GM23338 (cell line): ENCODE results near the gene PTP4A2. TPM values are rescaled to one million over a fixed set of nuclear protein-coding genes. Genes with fewer than 3 reads are reported as not detected.

Experiments used
- ATAC-seq: fragments of 200-7000 bp; cut with Tn5 transposase; 3 replicates; pipeline ENCODE4 v1.9.1; 2020
- DNase-seq: peaks from one replicate; pipeline ENCODE4 v3.0.0-alpha.2; 2015; ENCODE audit warnings: low spot score
- H2AFZ ChIP-seq: fragments of 200-600 bp; sonication (generic); 2 replicates; pipeline ENCODE4 v1.8.0; 2016; ENCODE audit warnings: antibody characterized with exemption, mild to moderate bottlenecking, moderate library complexity
- H3F3A ChIP-seq: fragments of 200-600 bp; sonication (generic); replicated peaks from 2 replicates; pipeline ENCODE4 v1.8.0; 2017; ENCODE audit warnings: antibody characterized with exemption, mixed run types, low read depth
- H3K27ac ChIP-seq: fragments of 200-600 bp; sonication (generic); 2 replicates; pipeline ENCODE4 v1.6.1; 2016; ENCODE audit warnings: low read depth
- H3K27me3 ChIP-seq: fragments of 200-600 bp; sonication (generic); 2 replicates; pipeline ENCODE4 v1.8.0; 2016; ENCODE audit warnings: mild to moderate bottlenecking, mixed run types, moderate library complexity; ENCODE audit not compliant: insufficient read depth
- H3K36me3 ChIP-seq: fragments of 200-600 bp; sonication (generic); 2 replicates; pipeline ENCODE4 v1.8.0; 2016; ENCODE audit warnings: mild to moderate bottlenecking; ENCODE audit not compliant: insufficient read depth
- H3K4me1 ChIP-seq: fragments of 200-600 bp; sonication (generic); 2 replicates; pipeline ENCODE4 v1.8.0; 2016; ENCODE audit warnings: mild to moderate bottlenecking, moderate library complexity; ENCODE audit not compliant: insufficient read depth
- H3K4me2 ChIP-seq: fragments of 200-600 bp; sonication (generic); 2 replicates; pipeline ENCODE4 v1.7.1; 2017; ENCODE audit warnings: mixed run types
- H3K4me3 ChIP-seq: fragments of 200-600 bp; sonication (generic); 2 replicates; pipeline ENCODE4 v1.6.1; 2016; ENCODE audit warnings: mixed run types
- H3K79me2 ChIP-seq: fragments of 200-600 bp; sonication (generic); replicated peaks from 2 replicates; pipeline ENCODE4 v1.8.0; 2017; ENCODE audit warnings: mild to moderate bottlenecking; ENCODE audit not compliant: insufficient read depth
- H3K9me2 ChIP-seq: fragments of 200-600 bp; sonication (generic); 2 replicates; pipeline ENCODE4 v1.8.0; 2017; ENCODE audit not compliant: insufficient read depth
- H4K20me1 ChIP-seq: fragments of 200-600 bp; sonication (generic); replicated peaks from 2 replicates; pipeline ENCODE4 v1.8.0; 2017; ENCODE audit warnings: mild to moderate bottlenecking; ENCODE audit not compliant: insufficient read depth
- H3K27ac Mint-ChIP-seq: 2 replicates; pipeline ENCODE4 v1.8.0; 2020; ENCODE audit warnings: inconsistent platforms, mild to moderate bottlenecking, moderate library complexity, mixed read lengths
- H3K27me3 Mint-ChIP-seq: 3 replicates; pipeline ENCODE4 v1.8.0; 2022; ENCODE audit warnings: low read depth, mild to moderate bottlenecking, moderate library complexity, mixed read lengths, inconsistent platforms; ENCODE audit not compliant: insufficient read depth, poor library complexity
- H3K36me3 Mint-ChIP-seq: 3 replicates; pipeline ENCODE4 v1.8.0; 2021; ENCODE audit warnings: low read depth, mild to moderate bottlenecking, inconsistent platforms, moderate library complexity, mixed read lengths
- H3K4me1 Mint-ChIP-seq: 3 replicates; pipeline ENCODE4 v1.8.0; 2020; ENCODE audit warnings: mild to moderate bottlenecking, inconsistent platforms, mixed read lengths
- H3K4me3 Mint-ChIP-seq: 3 replicates; pipeline ENCODE4 v1.8.0; 2021; ENCODE audit warnings: moderate library complexity, mild to moderate bottlenecking, inconsistent platforms, mixed read lengths
- H3K9me3 Mint-ChIP-seq: 3 replicates; pipeline ENCODE4 v1.8.0; 2020; ENCODE audit warnings: moderate library complexity, mild to moderate bottlenecking, inconsistent platforms, mixed read lengths
- CREB1 ChIP-seq: fragments of 250-450 bp; sonication (Bioruptor Pico); IDR thresholded peaks from 2 replicates; pipeline ENCODE4 v1.5.0; 2020; ENCODE audit warnings: low read depth, mild to moderate bottlenecking, moderate library complexity
- CTCF ChIP-seq, 2 experiments: fragments of 200-600 bp in 1 of 2; sonication (generic) in 1 of 2; conservative IDR thresholded peaks; 2 replicates each; pipeline versions ENCODE4 v1.5.1 to v1.6.1; 2016 to 2017; ENCODE audit warnings: antibody characterized with exemption in 2 of 2, low read depth in 2 of 2, mild to moderate bottlenecking in 2 of 2, moderate library complexity in 1 of 2
- EZH2 ChIP-seq: fragments of 200-600 bp; sonication (generic); IDR thresholded peaks from one replicate; pipeline ENCODE4 v1.8.0; 2017; ENCODE audit warnings: antibody characterized with exemption, mild to moderate bottlenecking, low read depth; ENCODE audit not compliant: unreplicated experiment
- EZH2phosphoT487 ChIP-seq: fragments of 200-600 bp; sonication (generic); IDR thresholded peaks from one replicate; pipeline ENCODE4 v1.8.1; 2018; ENCODE audit warnings: antibody characterized with exemption; ENCODE audit not compliant: unreplicated experiment
- NANOG ChIP-seq: IDR thresholded peaks from 2 replicates; pipeline ENCODE4 v1.6.1; 2016; ENCODE audit warnings: antibody characterized with exemption, borderline replicate concordance
- POLR2AphosphoS5 ChIP-seq: IDR thresholded peaks from 2 replicates; pipeline ENCODE4 v1.6.1; 2016; ENCODE audit warnings: antibody characterized with exemption, low read depth
- REST ChIP-seq: IDR thresholded peaks from one replicate; pipeline ENCODE4 v1.6.1; 2018; ENCODE audit warnings: antibody characterized with exemption; ENCODE audit not compliant: unreplicated experiment
- STAT1 ChIP-seq: IDR thresholded peaks from one replicate; pipeline ENCODE4 v1.6.1; 2016; ENCODE audit warnings: antibody characterized with exemption; ENCODE audit not compliant: unreplicated experiment
- ZNF114 ChIP-seq: fragments of 250-450 bp; sonication (Bioruptor Pico); IDR thresholded peaks from 2 replicates; pipeline ENCODE4 v1.5.0; 2020; ENCODE audit warnings: mild to moderate bottlenecking, moderate library complexity
- ZNF331 ChIP-seq: fragments of 250-450 bp; sonication (Bioruptor Pico); IDR thresholded peaks from 2 replicates; pipeline ENCODE4 v1.5.0; 2020; ENCODE audit warnings: low read depth, mild to moderate bottlenecking, moderate library complexity
- ZNF462 ChIP-seq: fragments of 250-450 bp; sonication (Bioruptor Pico); IDR thresholded peaks from 2 replicates; pipeline ENCODE4 v1.5.0; 2020; ENCODE audit warnings: mild to moderate bottlenecking, moderate library complexity
- polyA plus RNA-seq: library from polyadenylated mRNA; unstranded; fragments of >200 nt; fragmentation: Nextera tagmentation; extraction: Ambion mirVana; gene quantifications from 2 replicates; pipeline ENCODE4 v1.2.1, GENCODE V29; 2016
- total RNA-seq: library from RNA; depleted of rRNA; stranded (reverse); fragments of >200 nt; shearing (Covaris generic); gene quantifications from 2 replicates; pipeline ENCODE4 v1.2.3, GENCODE V29; 2014

Gene PTP4A2
- total and polyA plus RNA-seq, 2 experiments from 2014 or later, result 153 to 260 TPM

- TF ChIP-seq CREB1 (no peak), REST (no peak), STAT1 (no peak), CTCF (conservative IDR thresholded peaks at IDR 0.05; ENCODE audit: low read depth in 2 of 2) (no peak)
These were observed 36.2 kb downstream of the PTP4A2 start (continued) for GRCh38 chr1:31901838-31902509.

GRCh38 chr1:31900790-31901189, 37.4 kb downstream of the PTP4A2 start:
- no peaks in the 10 kb centered on the region for H3K4me1 Mint-ChIP-seq
- no peak overlapping the region for H3K27ac Mint-ChIP-seq
- TF ChIP-seq CTCF (conservative IDR thresholded peaks at IDR 0.05; ENCODE audit: low read depth in 2 of 2) (no peak), NANOG (no peak), ZNF114 (no peak), POLR2AphosphoS5 (no peak), ZNF462 (CRISPR knock-in tag) (no peak), ZNF331 (CRISPR knock-in tag) (no peak), EZH2phosphoT487 (no peak), EZH2 (no peak)

More at GRCh38 chr1:31900790-31901189, 37.4 kb downstream of the PTP4A2 start:
- no peak overlapping the region for H2AFZ ChIP-seq
- no peaks in the 10 kb centered on the region for H3K4me1 ChIP-seq
- H3K79me2 ChIP-seq, result no peaks in the 10 kb centered on the region
- no peaks in the 10 kb centered on the region; the same call in 1 of the 2 replicates for H4K20me1 ChIP-seq
- no peak overlapping the region for H3K27ac ChIP-seq
- DNase-seq (no peak), ATAC-seq (no peak)
- Mint-ChIP-seq H3K9me3 (peaks cover 4% of the 10 kb centered on the region; the same call in 1 of the 3 replicates), H3K27me3 (peaks cover 9% of the 10 kb centered on the region), H3K36me3 (no peaks in the 10 kb centered on the region; the same call in 2 of the 3 replicates), H3K4me3 (no peak overlapping the region)
- no peaks in the 10 kb centered on the region for H3K36me3 ChIP-seq
- H3K27me3 ChIP-seq, result no peaks in the 10 kb centered on the region
- H3K4me3 ChIP-seq, result no peak overlapping the region
- no peaks in the 10 kb centered on the region for H3K9me2 ChIP-seq
- no peak overlapping the region for H3K4me2 ChIP-seq
- 0 out of 2 replicates have a peak, but pooled peaks cover 3% of the 10 kb centered on the region for H3F3A ChIP-seq
